Choroid plexus epithelial cell (primary cell): ENCODE measurements around the gene UPK3BL2.
"Not testable (repeated sequence)": the region's sequence is repeated elsewhere in the genome, so short reads cannot be mapped to it uniquely, and the experiment has no call there.

Experiments
- DNase-seq: peaks from one replicate; pipeline ENCODE4 v3.0.0-alpha.2; 2010; ENCODE audit warnings: low read depth
- H3K4me3 ChIP-seq: 2 replicates; pipeline ENCODE4 v1.5.1; 2011; ENCODE audit warnings: low read depth, mild to moderate bottlenecking, control low read depth, low read length, moderate library complexity

UPK3BL2 gene

GRCh38 chr7:102540604-102541003, 2.9 kb downstream of the UPK3BL2 start:
- DNase-seq, H3K4me3 ChIP-seq: not testable (repeated sequence)

DNA sequence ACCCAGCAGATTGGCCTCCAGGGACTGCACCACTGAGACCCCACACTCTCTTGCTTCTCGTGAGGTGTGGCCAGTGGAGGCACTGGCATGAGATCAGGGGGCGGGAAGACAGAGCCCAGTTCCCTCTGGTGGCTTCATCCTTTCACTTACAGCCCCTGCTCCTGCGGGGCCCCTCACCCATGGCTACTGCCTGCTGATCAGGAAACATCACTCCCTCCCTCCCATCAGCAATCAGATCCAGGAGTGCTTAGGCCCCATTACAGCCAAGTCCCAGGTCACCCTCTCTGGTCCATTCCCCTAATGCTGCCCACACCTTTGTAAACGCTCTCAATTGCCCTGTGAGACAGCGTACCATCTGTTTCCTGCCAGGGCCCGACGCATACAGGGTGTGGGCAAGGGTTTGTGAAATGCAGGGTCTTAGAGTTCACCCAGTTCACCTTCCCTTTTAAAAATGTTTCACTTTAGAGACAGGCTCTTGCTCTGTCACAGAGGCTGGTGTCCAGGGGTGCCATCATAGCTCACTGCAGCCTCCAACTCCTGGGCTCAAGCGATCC, 8.4 kb downstream of the UPK3BL2 start:
- not testable (repeated sequence) for DNase-seq, H3K4me3 ChIP-seq

- not testable (repeated sequence) for DNase-seq, H3K4me3 ChIP-seq
These were observed 11.4 kb downstream of the UPK3BL2 start for GRCh38 chr7:102532127-102532526.

GRCh38 chr7:102531583-102531982, 11.9 kb downstream of the UPK3BL2 start:
- H3K4me3 ChIP-seq, result not testable (repeated sequence)

GRCh38 chr7:102527822-102528793, 15.4 kb downstream of the UPK3BL2 start:
- not testable (repeated sequence) for H3K4me3 ChIP-seq, DNase-seq

More at GRCh38 chr7:102531583-102531982, 11.9 kb downstream of the UPK3BL2 start:
- DNase-seq, result not testable (repeated sequence)

DNA sequence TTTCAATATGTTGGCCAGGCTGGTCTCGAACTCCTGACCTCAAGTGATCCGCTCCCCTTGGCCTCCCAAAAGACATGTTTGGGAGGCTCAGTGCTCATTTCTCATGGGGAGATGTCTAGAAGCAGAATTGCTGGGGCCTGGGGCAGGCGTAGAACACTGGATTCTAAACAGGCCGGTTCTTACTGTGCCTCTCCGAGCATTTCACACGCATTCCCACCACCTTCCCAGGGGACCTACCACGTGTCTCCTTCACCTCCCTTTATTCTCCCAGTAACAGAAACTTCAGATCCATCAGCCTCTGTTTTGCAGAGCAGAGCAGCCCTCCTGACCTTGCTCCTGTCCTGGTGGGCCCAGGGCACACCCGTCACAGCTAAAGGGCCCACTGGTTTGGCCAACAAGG, 16.3 kb downstream of the UPK3BL2 start:
- not testable (repeated sequence) for DNase-seq, H3K4me3 ChIP-seq

DNA sequence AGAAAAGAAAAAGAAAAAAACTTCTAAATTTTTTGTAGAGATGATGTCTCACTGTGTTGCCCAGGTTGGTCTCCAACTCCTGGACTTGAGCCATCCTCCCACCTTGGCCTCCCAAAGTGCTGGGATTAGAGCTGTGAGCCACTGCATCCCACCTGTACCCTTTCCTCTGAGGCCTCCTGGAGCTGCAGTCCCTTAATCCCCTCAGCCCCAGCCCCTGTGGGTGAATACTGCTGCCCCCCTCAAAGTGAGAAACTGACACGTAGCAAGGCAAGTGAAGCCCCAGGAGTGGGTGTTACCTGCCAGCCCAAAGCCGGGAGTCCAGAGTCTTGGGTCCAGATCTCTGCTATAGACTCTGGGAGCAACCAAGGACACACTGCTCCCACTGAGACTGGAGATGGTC, 18.7 kb downstream of the UPK3BL2 start:
- not testable (repeated sequence) for DNase-seq, H3K4me3 ChIP-seq

DNA sequence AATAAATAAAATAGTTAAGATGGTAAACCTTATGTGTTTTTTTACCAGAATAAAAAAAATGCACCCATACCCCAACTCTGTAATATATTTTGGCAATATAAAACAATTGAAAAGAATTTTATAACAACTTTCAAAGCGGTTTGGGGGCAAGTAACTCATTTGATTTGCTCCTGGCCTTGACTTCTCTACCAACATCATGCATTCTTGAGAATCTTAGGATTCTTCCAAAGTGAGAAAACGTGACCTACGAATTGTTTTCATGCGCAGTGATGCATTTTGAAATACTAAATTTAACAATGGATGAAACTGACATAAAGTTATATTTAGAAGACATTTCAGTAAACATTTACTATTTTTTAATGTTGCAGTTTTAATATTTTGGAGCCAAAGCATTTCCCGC, 22.7 kb downstream of the UPK3BL2 start:
- DNase-seq, H3K4me3 ChIP-seq: not testable (repeated sequence)

- DNase-seq, H3K4me3 ChIP-seq: not testable (repeated sequence)
These were observed 25.8 kb downstream of the UPK3BL2 start, which contains the start of gene RASA4B for GRCh38 chr7:102517550-102518147. Gene RASA4B (minus strand): TSS chr7:102517777. CDS start chr7:102517710, 67 bp downstream.

DNA sequence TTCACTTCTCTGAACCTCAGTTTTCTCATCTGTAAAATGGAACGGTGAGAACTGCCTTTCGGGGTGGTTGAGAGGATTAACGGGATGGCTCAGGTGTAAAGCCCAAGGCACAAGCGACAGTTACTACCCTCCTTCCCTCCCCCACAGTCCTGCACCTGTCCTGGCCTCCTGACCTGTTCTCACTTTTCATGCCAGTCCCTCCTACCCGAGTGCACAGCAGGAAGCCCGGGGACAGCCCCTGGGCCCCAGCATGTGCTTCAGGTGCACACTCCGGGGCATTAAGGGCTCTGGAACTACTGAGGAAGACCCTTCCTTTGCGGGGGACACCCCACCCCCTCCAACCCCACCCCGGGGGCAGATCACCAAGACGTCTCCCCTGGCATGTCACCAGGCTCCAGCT, 26.5 kb downstream of the UPK3BL2 start:
- DNase-seq, result not testable (repeated sequence)

GRCh38 chr7:102515889-102516288, 27.6 kb downstream of the UPK3BL2 start:
- DNase-seq, H3K4me3 ChIP-seq: not testable (repeated sequence)

More for the DNA sequence above, 26.5 kb downstream of the UPK3BL2 start:
- not testable (repeated sequence) for H3K4me3 ChIP-seq

DNA sequence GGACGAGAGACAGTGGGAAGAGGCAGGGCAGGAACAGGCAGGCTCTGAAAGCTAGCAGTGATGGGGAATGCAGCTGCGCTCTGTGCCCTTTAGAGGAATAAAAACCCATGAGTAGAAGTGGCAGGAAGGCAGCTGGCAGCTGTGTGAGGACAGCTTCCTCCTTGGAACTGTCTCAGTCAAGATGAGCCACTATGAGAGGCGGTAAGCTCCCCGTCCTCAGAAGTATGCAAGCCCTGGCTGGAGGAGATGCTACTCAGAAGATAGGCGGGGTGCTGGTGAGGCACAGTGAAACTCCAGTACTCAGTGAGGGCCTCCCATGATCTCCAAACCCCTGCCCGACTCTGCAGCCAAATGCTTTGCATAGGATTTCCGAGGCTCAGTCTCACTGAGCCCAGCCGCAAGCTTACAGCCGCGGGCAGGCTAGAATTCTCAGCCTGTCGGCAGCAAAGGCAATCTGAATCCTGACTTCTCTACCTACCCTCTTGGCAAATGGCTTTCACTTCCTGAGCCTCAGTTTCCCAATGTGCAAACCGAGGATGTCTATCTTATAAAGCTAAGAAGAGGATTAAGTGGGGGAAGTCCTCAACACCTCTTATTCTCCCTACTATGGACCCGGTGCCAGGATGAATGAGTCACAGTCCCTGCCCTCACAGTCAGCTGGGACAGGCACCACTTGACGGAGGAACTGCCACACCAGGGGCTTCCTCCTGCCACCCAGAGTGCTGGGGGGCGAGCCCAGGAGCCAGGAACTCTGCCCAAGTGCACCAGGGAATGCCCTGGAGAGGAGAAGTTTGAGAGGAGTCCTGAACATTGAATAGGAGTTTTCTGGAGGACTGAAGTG, 28.4 kb downstream of the UPK3BL2 start:
- DNase-seq, H3K4me3 ChIP-seq: not testable (repeated sequence)

- DNase-seq, result peak; percentile 28
- not testable (repeated sequence) for H3K4me3 ChIP-seq
These were observed 30.8 kb downstream of the UPK3BL2 start for GRCh38 chr7:102512642-102513221.

DNA sequence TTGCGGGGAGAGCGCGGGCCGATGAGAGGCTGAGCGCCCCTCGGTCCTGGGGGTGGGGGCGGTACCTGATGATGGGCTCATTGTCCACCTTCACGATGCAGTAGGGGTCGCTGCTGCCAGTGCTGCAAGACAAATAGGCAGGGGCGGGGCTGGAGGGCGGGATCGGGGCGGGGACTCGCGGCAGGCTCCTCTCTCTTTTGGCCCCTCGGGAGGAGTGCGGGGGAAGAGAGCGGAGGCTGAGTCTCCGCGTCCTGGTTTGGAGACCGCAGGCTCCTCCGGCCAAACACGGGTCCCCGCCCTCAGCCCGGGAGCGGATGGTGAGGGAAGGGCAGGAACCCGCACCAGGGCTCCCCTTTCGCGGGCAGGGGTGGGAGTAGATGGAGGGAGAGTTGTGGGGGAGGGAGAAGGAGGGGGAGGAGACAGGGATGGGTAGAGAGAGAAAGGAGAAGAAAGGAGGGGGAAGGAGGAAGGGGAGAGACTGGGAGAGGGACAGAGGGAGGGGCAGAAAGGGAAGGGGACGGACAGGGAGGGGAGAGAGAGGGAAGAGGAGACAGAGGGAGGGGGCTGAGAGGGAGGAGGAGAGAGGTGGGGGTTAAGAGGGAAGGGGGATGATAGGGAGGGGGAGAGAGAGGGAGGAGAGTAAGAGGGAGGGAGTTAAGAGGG, 31.5 kb downstream of the UPK3BL2 start:
- DNase-seq, H3K4me3 ChIP-seq: not testable (repeated sequence)

DNA sequence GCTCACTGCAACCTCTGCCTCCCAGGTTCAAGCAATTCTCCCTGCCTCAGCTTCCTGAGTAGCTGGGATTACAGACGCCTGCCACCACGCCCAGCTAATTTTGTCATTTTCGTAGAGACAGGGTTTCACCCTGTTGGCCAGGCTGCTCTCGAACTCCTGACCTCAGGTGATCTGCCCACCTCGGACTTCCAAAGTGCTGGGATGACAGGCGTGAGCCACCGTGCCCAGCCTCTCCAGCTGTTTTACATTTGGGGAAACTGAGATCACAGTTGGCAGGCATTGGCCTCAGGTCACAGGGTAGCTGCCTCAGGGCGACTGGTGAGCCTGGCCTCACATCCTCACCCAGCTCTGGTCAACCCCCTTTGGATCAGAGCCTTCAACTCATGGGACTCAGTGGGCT, 32.9 kb downstream of the UPK3BL2 start:
- not testable (repeated sequence) for H3K4me3 ChIP-seq, DNase-seq

- DNase-seq, H3K4me3 ChIP-seq: not testable (repeated sequence)
These were observed 35.9 kb downstream of the UPK3BL2 start for GRCh38 chr7:102507410-102508088.
